Measurements from ENCODE around the gene MCM8.

MCM8 gene

DNA sequence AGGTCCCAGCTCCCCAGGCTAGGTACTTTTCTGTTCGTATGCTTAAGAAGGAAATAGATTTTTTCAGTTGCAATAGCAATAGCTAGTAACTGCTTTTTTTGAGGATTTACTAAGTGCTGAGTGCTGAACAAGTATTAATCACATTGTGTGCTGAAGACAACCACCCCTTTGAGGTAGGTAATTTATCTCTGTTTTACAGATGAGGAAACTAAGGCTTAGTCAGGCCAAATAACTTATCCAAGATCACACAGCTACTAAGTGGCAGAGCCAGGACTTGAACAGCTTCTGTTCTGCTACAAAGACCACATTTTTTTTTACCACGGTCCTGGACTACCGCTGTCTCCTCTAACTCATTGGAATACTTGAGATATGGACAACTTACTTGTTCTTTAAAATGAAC lies 63.6 kb downstream of the MCM8 start:
- CTCF ChIA-PET: no interaction called here

DNA sequence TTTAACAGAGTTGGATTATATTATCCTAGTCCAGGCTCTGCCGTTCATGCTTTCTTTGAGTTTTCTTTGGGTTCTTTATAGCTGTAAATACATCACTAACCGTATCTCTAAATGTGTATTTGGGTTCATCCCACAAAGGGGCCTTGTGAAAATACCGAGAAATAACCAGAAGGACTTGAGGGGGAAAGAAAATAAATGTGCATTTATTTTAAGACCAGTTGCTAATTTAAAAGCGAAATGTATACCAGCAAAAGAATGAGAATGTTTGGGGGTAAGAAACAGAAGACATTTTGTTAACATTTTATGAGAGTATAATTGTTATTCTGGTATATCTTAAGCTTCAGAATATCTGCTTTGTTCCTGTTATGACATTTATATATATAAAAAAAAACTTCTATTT lies 64.5 kb downstream of the MCM8 start:
- TF ChIP-seq, protein P1, sequence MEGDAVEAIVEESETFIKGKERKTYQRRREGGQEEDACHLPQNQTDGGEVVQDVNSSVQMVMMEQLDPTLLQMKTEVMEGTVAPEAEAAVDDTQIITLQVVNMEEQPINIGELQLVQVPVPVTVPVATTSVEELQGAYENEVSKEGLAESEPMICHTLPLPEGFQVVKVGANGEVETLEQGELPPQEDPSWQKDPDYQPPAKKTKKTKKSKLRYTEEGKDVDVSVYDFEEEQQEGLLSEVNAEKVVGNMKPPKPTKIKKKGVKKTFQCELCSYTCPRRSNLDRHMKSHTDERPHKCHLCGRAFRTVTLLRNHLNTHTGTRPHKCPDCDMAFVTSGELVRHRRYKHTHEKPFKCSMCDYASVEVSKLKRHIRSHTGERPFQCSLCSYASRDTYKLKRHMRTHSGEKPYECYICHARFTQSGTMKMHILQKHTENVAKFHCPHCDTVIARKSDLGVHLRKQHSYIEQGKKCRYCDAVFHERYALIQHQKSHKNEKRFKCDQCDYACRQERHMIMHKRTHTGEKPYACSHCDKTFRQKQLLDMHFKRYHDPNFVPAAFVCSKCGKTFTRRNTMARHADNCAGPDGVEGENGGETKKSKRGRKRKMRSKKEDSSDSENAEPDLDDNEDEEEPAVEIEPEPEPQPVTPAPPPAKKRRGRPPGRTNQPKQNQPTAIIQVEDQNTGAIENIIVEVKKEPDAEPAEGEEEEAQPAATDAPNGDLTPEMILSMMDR (conservative IDR thresholded peaks at IDR 0.05; ENCODE audit: low read depth): no peak
- no peak overlapping the region for H3K27ac ChIP-seq
- POLR2A ChIA-PET (ENCODE audit: low non-redundant PET): no interaction called here
- no peak for DNase-seq (ENCODE audit: low spot score)
- CTCF ChIA-PET: no interaction called here

More for the DNA sequence above, 63.6 kb downstream of the MCM8 start:
- no peak overlapping the region for H3K27ac ChIP-seq
- TF ChIP-seq, protein P1 (conservative IDR thresholded peaks at IDR 0.05; ENCODE audit: low read depth): no peak
- POLR2A ChIA-PET (ENCODE audit: low non-redundant PET): no interaction called here
- DNase-seq (ENCODE audit: low spot score): no peak

DNA sequence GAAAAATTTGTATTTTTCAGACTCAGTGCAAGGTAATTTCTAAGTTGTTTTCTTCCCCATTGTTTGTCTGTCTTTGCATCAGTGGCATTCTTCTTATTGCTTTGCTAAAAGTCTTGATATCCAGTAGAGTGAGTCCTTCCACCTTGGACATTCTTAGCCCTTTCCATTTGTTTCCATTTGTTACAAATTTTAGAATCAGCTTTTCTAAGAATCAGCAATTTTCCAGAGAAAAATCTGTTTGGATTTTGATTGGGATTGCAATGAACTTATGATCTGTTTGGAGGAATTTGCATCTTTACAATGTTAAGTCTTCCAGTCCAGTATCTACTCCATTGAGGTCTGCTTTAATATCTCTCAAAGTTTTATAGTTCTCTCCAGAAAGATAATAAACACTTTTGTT lies 67.0 kb downstream of the MCM8 start:
- ChIA-PET POLR2A (ENCODE audit: low non-redundant PET) (no interaction called here), CTCF (no interaction called here)
- TF ChIP-seq, protein P1 (conservative IDR thresholded peaks at IDR 0.05; ENCODE audit: low read depth): no peak
- H3K27ac ChIP-seq: no peak overlapping the region
- DNase-seq (ENCODE audit: low spot score): no peak

DNA sequence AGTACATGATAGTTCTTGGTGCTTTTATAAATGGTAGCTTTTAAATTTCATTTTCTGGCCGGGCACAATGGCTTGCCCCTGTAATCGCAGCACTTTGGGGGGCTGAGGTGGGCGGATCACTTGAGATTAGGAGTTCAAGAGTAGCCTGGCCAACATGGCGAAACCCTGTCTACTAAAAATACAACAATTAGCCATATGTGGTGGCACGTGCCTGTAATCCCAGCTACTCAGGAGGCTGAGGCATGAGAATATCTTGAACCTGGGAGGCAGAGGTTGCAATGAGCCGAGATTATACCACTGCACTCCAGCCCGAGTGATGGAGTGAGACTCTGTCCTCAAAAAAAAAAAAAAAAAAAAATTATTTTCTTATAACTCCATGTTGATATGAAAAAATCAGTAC lies 67.4 kb downstream of the MCM8 start:
- TF ChIP-seq, protein P1 (conservative IDR thresholded peaks at IDR 0.05; ENCODE audit: low read depth): no peak
- POLR2A ChIA-PET (ENCODE audit: low non-redundant PET): no interaction called here
- no peak for DNase-seq (ENCODE audit: low spot score)
- H3K27ac ChIP-seq: no peak overlapping the region
- CTCF ChIA-PET: no interaction called here

DNA sequence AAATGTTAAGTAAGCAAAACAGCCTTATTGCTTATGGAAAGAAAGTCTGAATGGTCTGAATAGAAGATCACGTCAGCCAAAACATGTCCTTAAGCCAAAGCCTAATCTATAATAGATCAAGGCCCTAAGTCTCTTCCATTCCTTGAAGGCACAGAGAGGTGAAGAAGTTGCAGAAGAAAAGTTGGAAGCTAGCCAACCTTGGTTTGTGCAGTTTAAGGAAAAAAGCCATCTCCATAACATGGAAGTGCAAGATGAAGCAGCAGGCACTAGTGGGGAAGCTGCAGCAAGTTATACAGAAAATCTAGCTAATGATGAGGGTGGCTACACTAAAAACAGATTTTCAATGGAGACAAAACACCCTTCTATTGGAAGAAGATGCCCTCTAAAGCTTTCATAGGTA lies 74.3 kb downstream of the MCM8 start:
- CTCF ChIA-PET: no interaction called here
- DNase-seq (ENCODE audit: low spot score): no peak
- POLR2A ChIA-PET (ENCODE audit: low non-redundant PET): no interaction called here
- no peak overlapping the region for H3K27ac ChIP-seq
- TF ChIP-seq, protein P1 (conservative IDR thresholded peaks at IDR 0.05; ENCODE audit: low read depth): no peak

DNA sequence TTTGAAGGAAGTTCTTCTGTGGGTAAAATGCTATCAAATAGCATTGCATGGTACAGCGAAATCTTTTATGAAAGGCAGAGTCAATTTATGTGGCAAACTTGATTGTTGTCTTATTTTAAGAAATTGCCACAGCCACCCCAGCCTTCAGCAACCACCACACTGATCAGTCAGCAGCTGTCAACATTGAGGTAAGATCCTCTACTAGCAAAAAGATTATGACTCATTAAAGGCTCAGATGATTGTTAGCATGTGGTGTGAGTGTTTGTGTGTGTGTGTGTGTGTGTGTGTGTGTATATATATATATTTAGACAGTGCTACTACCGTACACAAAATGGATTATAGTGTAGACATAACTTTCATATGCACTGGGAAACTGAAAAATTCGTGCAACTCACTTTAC lies 75.6 kb downstream of the MCM8 start:
- ChIA-PET POLR2A (ENCODE audit: low non-redundant PET) (interaction anchor here (0.6 kb wide), 1 partner anchor 10 kb away, joined by 3 read pairs; no protein-coding TSS in a partner anchor), CTCF (no interaction called here)
- TF ChIP-seq, protein P1 (conservative IDR thresholded peaks at IDR 0.05; ENCODE audit: low read depth): no peak
- DNase-seq (ENCODE audit: low spot score): no peak
- no peak overlapping the region for H3K27ac ChIP-seq

DNA sequence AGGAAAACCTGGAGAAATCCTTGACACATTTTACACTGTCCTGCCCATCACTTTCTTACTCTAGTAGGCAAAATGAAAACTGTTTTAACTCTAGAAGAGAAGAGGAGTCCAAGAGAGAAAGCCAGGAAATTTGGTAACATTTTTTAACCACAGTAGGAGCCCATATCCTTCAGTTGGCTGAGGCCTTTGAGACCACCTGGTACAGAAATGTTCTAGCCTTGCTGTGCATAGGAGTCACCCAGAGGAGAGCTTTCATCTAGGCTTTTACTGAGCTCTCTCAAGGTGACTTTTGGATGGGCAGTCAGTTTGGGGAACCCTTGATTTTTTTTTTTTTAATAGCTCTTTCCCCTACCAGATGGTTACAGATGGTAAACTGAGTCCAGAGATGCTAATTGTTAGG lies 78.4 kb downstream of the MCM8 start:
- CTCF ChIA-PET: interaction anchor here (0.6 kb wide), 1 partner anchor 74 kb away, joined by 6 read pairs; no protein-coding TSS in a partner anchor
- TF ChIP-seq, protein P1 (conservative IDR thresholded peaks at IDR 0.05; ENCODE audit: low read depth): no peak
- POLR2A ChIA-PET (ENCODE audit: low non-redundant PET): no interaction called here
- DNase-seq (ENCODE audit: low spot score): no peak
- no peak overlapping the region for H3K27ac ChIP-seq

Data from RWPE1 (cell line).